Measurements from ENCODE around the gene GLUD1. TPM values are rescaled to one million over a fixed set of nuclear protein-coding genes. Genes with fewer than 3 reads are reported as not detected.

Gene GLUD1
- total RNA-seq, 2 experiments from 2014 or later, result 99.5 to 100 TPM

Other genes starting within 250 kb of the GLUD1 start
- gene MMRN2, start 137.2 kb downstream of the GLUD1 start, total RNA-seq, result not detected
- not detected for gene SNCG, start 136.2 kb downstream of the GLUD1 start, total RNA-seq
- not detected for gene ADIRF, start 126.4 kb downstream of the GLUD1 start, total RNA-seq
- gene FAM25A, start 74.5 kb downstream of the GLUD1 start, total RNA-seq, result not detected
- 10 to 100 TPM; 34.8 to 38.9 TPM for gene SHLD2, start 363 bp upstream of the GLUD1 start, total RNA-seq
- gene NUTM2A, start 130.6 kb upstream of the GLUD1 start, total RNA-seq, result under 1 TPM; 0.75 to 0.89 TPM

Measured in activated CD4-positive, alpha-beta T cell treated with anti-CD3 and anti-CD28 coated beads, Interleukin-2, amount 10 ng/mL, durations not matched to agents 7 days and 5 days (primary cell).